ENCODE results near the gene LRRK2.
A peak's percentile ranks its signal among the peaks of the same experiment; 100 is the strongest.
"Not testable (repeated sequence)": the region's sequence is repeated elsewhere in the genome, so short reads cannot be mapped to it uniquely, and the experiment has no call there.

LRRK2 gene

GRCh38 chr12:40224439-40225291 is at the start of gene LRRK2:
TSS of gene LRRK2 (plus strand) at chr12:40224997. CDS start at chr12:40225132, 135 bp downstream.
- DNase-seq (ENCODE audit: low spot score) = peak; percentile 52

- DNase-seq (ENCODE audit: low spot score) = no peak
Observed at GRCh38 chr12:40175045-40175444, 49.8 kb upstream of the LRRK2 start.

- DNase-seq (ENCODE audit: low spot score) = no peak
Observed at GRCh38 chr12:40175489-40175888, 49.3 kb upstream of the LRRK2 start.

GRCh38 chr12:40178701-40179100 is 46.1 kb upstream of the LRRK2 start:
- no peak for DNase-seq (ENCODE audit: low spot score)

GRCh38 chr12:40181490-40181889 is 43.3 kb upstream of the LRRK2 start:
- no peak for DNase-seq (ENCODE audit: low spot score)

GRCh38 chr12:40183715-40184114 is 41.1 kb upstream of the LRRK2 start:
- no peak for DNase-seq (ENCODE audit: low spot score)

- DNase-seq (ENCODE audit: low spot score) = no peak
Observed at GRCh38 chr12:40184493-40185302, 40.1 kb upstream of the LRRK2 start.

- no peak for DNase-seq (ENCODE audit: low spot score)
Observed at GRCh38 chr12:40185303-40185693, 39.5 kb upstream of the LRRK2 start.

GRCh38 chr12:40188558-40189320 is 36.1 kb upstream of the LRRK2 start:
- no peak for DNase-seq (ENCODE audit: low spot score)

- DNase-seq (ENCODE audit: low spot score) = no peak
Observed at GRCh38 chr12:40192704-40193255, 32.0 kb upstream of the LRRK2 start.

- no peak for DNase-seq (ENCODE audit: low spot score)
Observed at GRCh38 chr12:40194846-40195245, 30.0 kb upstream of the LRRK2 start.

GRCh38 chr12:40197590-40197989 is 27.2 kb upstream of the LRRK2 start:
- DNase-seq (ENCODE audit: low spot score) = no peak

GRCh38 chr12:40198601-40199000 is 26.2 kb upstream of the LRRK2 start:
- DNase-seq (ENCODE audit: low spot score) = no peak

GRCh38 chr12:40202095-40203059 is 22.4 kb upstream of the LRRK2 start:
- DNase-seq (ENCODE audit: low spot score) = no peak

- DNase-seq (ENCODE audit: low spot score) = no peak
Observed at GRCh38 chr12:40203060-40203430, 21.8 kb upstream of the LRRK2 start.

- DNase-seq (ENCODE audit: low spot score) = no peak
Observed at GRCh38 chr12:40204337-40204736, 20.5 kb upstream of the LRRK2 start.

GRCh38 chr12:40207551-40207950 is 17.2 kb upstream of the LRRK2 start:
- no peak for DNase-seq (ENCODE audit: low spot score)

- DNase-seq (ENCODE audit: low spot score) = no peak
Observed at GRCh38 chr12:40208707-40209446, 15.9 kb upstream of the LRRK2 start.

GRCh38 chr12:40209886-40210285 is 14.9 kb upstream of the LRRK2 start:
- no peak for DNase-seq (ENCODE audit: low spot score)

- not testable (repeated sequence) for DNase-seq (ENCODE audit: low spot score)
Observed at GRCh38 chr12:40211186-40211585, 13.6 kb upstream of the LRRK2 start.
